HEK293 (cell line): Measurements from ENCODE around the gene PLPPR1.

Experiments used
- CTCF ChIA-PET: fragments of 350-600 bp; formaldehyde crosslinking; extraction: SDS; loops from one replicate; lab custom pipeline; 2021; ENCODE audit warnings: antibody characterized with exemption; lab: Yijun Ruan, JAX
- POLR2A ChIA-PET: fragments of 300-600 bp; formaldehyde crosslinking; extraction: SDS; loops from one replicate; lab custom pipeline; 2020; ENCODE audit warnings: antibody characterized with exemption, inconsistent platforms; lab: Yijun Ruan, JAX
- H3K27ac ChIP-seq: fragments of 200-500 bp; sonication (Bioruptor generic); 2 replicates; pipeline ENCODE4 v1.5.1; 2014; ENCODE audit warnings: low read depth, low read length, control low read depth, inconsistent platforms; ENCODE audit errors: extremely low read depth
- H3K36me3 ChIP-seq, 2 experiments: fragments of 200-500 bp in 1 of 2; sonication (Bioruptor generic) in 1 of 2; 1 replicate in 1 of 2; 2 replicates in 1 of 2; pipeline ENCODE4 v1.5.1; 2014 to 2017; ENCODE audit warnings: inconsistent platforms in 2 of 2, low read length in 2 of 2; ENCODE audit not compliant: control insufficient read depth in 2 of 2, insufficient read depth in 1 of 2
- H3K4me1 ChIP-seq: fragments of 200-500 bp; sonication (Bioruptor generic); 2 replicates; pipeline ENCODE4 v1.5.1; 2014; ENCODE audit warnings: mild to moderate bottlenecking, low read length, inconsistent platforms; ENCODE audit not compliant: control insufficient read depth, insufficient read depth
- H3K4me3 ChIP-seq: 2 replicates; pipeline ENCODE4 v1.5.1; 2011; ENCODE audit warnings: low read depth, mild to moderate bottlenecking, control low read depth, low read length, moderate library complexity
- H3K9me3 ChIP-seq: fragments of 200-500 bp; sonication (Bioruptor generic); 2 replicates; pipeline ENCODE4 v1.5.1; 2014; ENCODE audit warnings: low read depth, low read length, inconsistent platforms; ENCODE audit not compliant: control insufficient read depth, insufficient read depth
- BCL11B ChIP-seq: fragments of 450-650 bp; formaldehyde crosslinking; IDR thresholded peaks from 2 replicates; pipeline ENCODE4 v1.5.1; 2016; ENCODE audit warnings: low read depth, missing biosample characterization, missing genetic modification characterization
- EGR2 ChIP-seq: fragments of 450-650 bp; formaldehyde crosslinking; IDR thresholded peaks from 2 replicates; pipeline ENCODE4 v1.5.1; 2016; ENCODE audit warnings: low read depth, missing biosample characterization, missing genetic modification characterization
- GLI2 ChIP-seq: fragments of 450-650 bp; formaldehyde crosslinking; IDR thresholded peaks from 2 replicates; pipeline ENCODE4; 2017; ENCODE audit warnings: missing biosample characterization, missing genetic modification characterization, low read depth, borderline replicate concordance
- GLIS1 ChIP-seq: fragments of 450-650 bp; formaldehyde crosslinking; IDR thresholded peaks from 2 replicates; pipeline ENCODE4 v1.5.1; 2016; ENCODE audit warnings: missing biosample characterization, missing genetic modification characterization
- KLF10 ChIP-seq: fragments of 450-650 bp; IDR thresholded peaks from 2 replicates; pipeline ENCODE4 v1.5.1; 2018; ENCODE audit warnings: missing biosample characterization, mild to moderate bottlenecking, missing genetic modification characterization
- KLF16 ChIP-seq: fragments of 450-650 bp; formaldehyde crosslinking; IDR thresholded peaks from 2 replicates; pipeline ENCODE4 v1.5.1; 2017; ENCODE audit warnings: missing biosample characterization, missing genetic modification characterization
- SCRT2 ChIP-seq: fragments of 450-650 bp; formaldehyde crosslinking; IDR thresholded peaks from 2 replicates; pipeline ENCODE4 v1.5.1; 2016; ENCODE audit warnings: missing biosample characterization, missing genetic modification characterization
- SETDB1 ChIP-seq: IDR thresholded peaks from one replicate; pipeline ENCODE4 v1.6.1; 2017; ENCODE audit warnings: mild to moderate bottlenecking, low read length, moderate library complexity, mixed read lengths; ENCODE audit not compliant: insufficient read length
- TRIM28 ChIP-seq: IDR thresholded peaks from 2 replicates; pipeline ENCODE4 v1.6.1; 2011; ENCODE audit warnings: low read length, control low read depth, borderline replicate concordance
- WT1 ChIP-seq: fragments of 450-650 bp; formaldehyde crosslinking; IDR thresholded peaks from 2 replicates; pipeline ENCODE4 v1.5.1; 2016; ENCODE audit warnings: missing biosample characterization, missing genetic modification characterization
- ZBTB21 ChIP-seq: fragments of 450-650 bp; formaldehyde crosslinking; IDR thresholded peaks from 2 replicates; pipeline ENCODE4 v1.5.1; 2017; ENCODE audit warnings: missing biosample characterization, missing genetic modification characterization
- ZBTB26 ChIP-seq: fragments of 450-650 bp; formaldehyde crosslinking; optimal IDR thresholded peaks from 2 replicates; pipeline ENCODE3; 2016; ENCODE audit warnings: missing biosample characterization, mild to moderate bottlenecking, missing genetic modification characterization
- ZFP3 ChIP-seq: fragments of 450-650 bp; formaldehyde crosslinking; IDR thresholded peaks from 2 replicates; pipeline ENCODE4 v1.5.1; 2016; ENCODE audit warnings: low read depth, missing biosample characterization, missing genetic modification characterization
- ZNF148 ChIP-seq: fragments of 450-650 bp; formaldehyde crosslinking; IDR thresholded peaks from 2 replicates; pipeline ENCODE4 v1.5.0; 2017; ENCODE audit warnings: missing biosample characterization, missing genetic modification characterization, borderline replicate concordance
- ZNF157 ChIP-seq: fragments of 450-650 bp; formaldehyde crosslinking; IDR thresholded peaks from 2 replicates; pipeline ENCODE4 v1.5.1; 2016; ENCODE audit warnings: missing biosample characterization, missing genetic modification characterization
- ZNF174 ChIP-seq: fragments of 450-650 bp; formaldehyde crosslinking; IDR thresholded peaks from 2 replicates; pipeline ENCODE4 v1.5.0; 2017; ENCODE audit warnings: missing biosample characterization, mild to moderate bottlenecking, missing genetic modification characterization
- ZNF2 ChIP-seq: fragments of 450-650 bp; formaldehyde crosslinking; IDR thresholded peaks from 2 replicates; pipeline ENCODE4 v1.5.1; 2016; ENCODE audit warnings: missing biosample characterization, missing genetic modification characterization
- ZNF214 ChIP-seq: fragments of 450-650 bp; formaldehyde crosslinking; IDR thresholded peaks from 2 replicates; pipeline ENCODE4 v1.5.1; 2017; ENCODE audit warnings: missing biosample characterization, mild to moderate bottlenecking, missing genetic modification characterization, borderline replicate concordance
- ZNF350 ChIP-seq: fragments of 450-650 bp; formaldehyde crosslinking; IDR thresholded peaks from 2 replicates; pipeline ENCODE4 v1.5.0; 2017; ENCODE audit warnings: missing biosample characterization, mild to moderate bottlenecking, missing genetic modification characterization
- ZNF366 ChIP-seq: fragments of 450-650 bp; formaldehyde crosslinking; conservative IDR thresholded peaks from 2 replicates; pipeline ENCODE4 v1.5.1; 2016; ENCODE audit warnings: missing biosample characterization, missing genetic modification characterization
- ZNF530 ChIP-seq: fragments of 450-650 bp; formaldehyde crosslinking; IDR thresholded peaks from 2 replicates; pipeline ENCODE4 v1.5.1; 2016; ENCODE audit warnings: low read depth, missing biosample characterization, missing genetic modification characterization
- ZNF555 ChIP-seq: fragments of 450-650 bp; formaldehyde crosslinking; conservative IDR thresholded peaks from 2 replicates; pipeline ENCODE4 v1.5.1; 2017; ENCODE audit warnings: missing biosample characterization, mild to moderate bottlenecking, missing genetic modification characterization, inconsistent platforms
- ZNF626 ChIP-seq: fragments of 450-650 bp; sonication (Bioruptor Pico); formaldehyde crosslinking; IDR thresholded peaks from 2 replicates; pipeline ENCODE4 v1.5.1; 2018; ENCODE audit warnings: missing biosample characterization, missing genetic modification characterization, inconsistent platforms
- ZNF654 ChIP-seq: fragments of 450-650 bp; formaldehyde crosslinking; IDR thresholded peaks from 2 replicates; pipeline ENCODE4 v1.5.1; 2016; ENCODE audit warnings: low read depth, missing biosample characterization, missing genetic modification characterization
- ZNF670 ChIP-seq: fragments of 450-650 bp; formaldehyde crosslinking; IDR thresholded peaks from 2 replicates; pipeline ENCODE4 v1.5.1; 2016; ENCODE audit warnings: missing biosample characterization, missing genetic modification characterization, low read depth
- ZNF777 ChIP-seq: fragments of 450-650 bp; formaldehyde crosslinking; IDR thresholded peaks from 2 replicates; pipeline ENCODE4 v1.5.1; 2017; ENCODE audit warnings: missing biosample characterization, missing genetic modification characterization, borderline replicate concordance
- ZNF785 ChIP-seq: fragments of 450-650 bp; formaldehyde crosslinking; IDR thresholded peaks from 2 replicates; pipeline ENCODE4 v1.5.1; 2016; ENCODE audit warnings: missing biosample characterization, missing genetic modification characterization
- ZNF791 ChIP-seq: fragments of 450-650 bp; formaldehyde crosslinking; IDR thresholded peaks from 2 replicates; pipeline ENCODE4 v1.5.1; 2016; ENCODE audit warnings: missing biosample characterization, missing genetic modification characterization
- ZXDB ChIP-seq: fragments of 450-650 bp; formaldehyde crosslinking; IDR thresholded peaks from 2 replicates; pipeline ENCODE4 v1.5.1; 2016; ENCODE audit warnings: missing biosample characterization, missing genetic modification characterization

The PLPPR1 gene

GRCh38 chr9:101235105-101235866 lies 206.8 kb downstream of the PLPPR1 start:
- Histone ChIP-seq H3K4me1 (no peaks in the 10 kb centered on the region), H3K27ac (no peak overlapping the region), H3K9me3 (no peaks in the 10 kb centered on the region)
- TF ChIP-seq EGR2 (tag by site-specific recombination): no peak
- no peak for TF ChIP-seq GLIS1 (tag by site-specific recombination)
- TF ChIP-seq ZNF530 (tag by site-specific recombination): no peak
- TF ChIP-seq TRIM28: 0 out of 2 replicates have a peak, but pooled peaks have one; percentile 14
- no peak for TF ChIP-seq KLF10 (tag by site-specific recombination)
- TF ChIP-seq ZNF366: no peak
- TF ChIP-seq ZFP3 (tag by site-specific recombination): no peak
- no peak for TF ChIP-seq ZNF214
- no peak for TF ChIP-seq ZNF2 (tag by site-specific recombination)
- no peak for TF ChIP-seq ZNF555 (tag by site-specific recombination)
- no peak for TF ChIP-seq ZNF157 (tag by site-specific recombination)
- peak; percentile 65; the same call in 1 of the 2 replicates for TF ChIP-seq SCRT2 (tag by site-specific recombination)
- TF ChIP-seq ZNF654 (tag by site-specific recombination): peak; percentile 68
- TF ChIP-seq, all 188 proteins: peak for 3
- POLR2A ChIA-PET: no interaction called here
- Histone ChIP-seq H3K36me3 (no peaks in the 10 kb centered on the region), H3K4me3 (no peak overlapping the region)
- CTCF ChIA-PET: interaction anchor here (0.6 to 1.7 kb wide), 21 partner anchors 9 to 634 kb away, joined by 3 to 29 read pairs (median 4); partner anchors contain the start of gene RNF20

- ChIA-PET POLR2A (no interaction called here), CTCF (interaction anchor here (1.1 kb wide), 1 partner anchor 69 kb away, joined by 6 read pairs; no protein-coding TSS in a partner anchor)
- no peaks in the 10 kb centered on the region for H3K9me3 ChIP-seq
- no peaks in the 10 kb centered on the region for H3K4me1 ChIP-seq
- no peak for TF ChIP-seq BCL11B (tag by site-specific recombination)
- TF ChIP-seq ZNF670 (tag by site-specific recombination): no peak
- no peak for TF ChIP-seq ZNF2 (tag by site-specific recombination)
- TF ChIP-seq ZNF626: no peak
- no peak for TF ChIP-seq ZNF366
- no peak for TF ChIP-seq GLIS1 (tag by site-specific recombination)
- no peak for TF ChIP-seq GLI2 (tag by site-specific recombination)
- TF ChIP-seq ZBTB26 (tag by site-specific recombination): no peak
- no peak for TF ChIP-seq ZNF174 (tag by site-specific recombination)
- no peak for TF ChIP-seq ZXDB
- TF ChIP-seq ZBTB21 (tag by site-specific recombination): no peak
- TF ChIP-seq ZNF791 (tag by site-specific recombination): no peak
- no peak overlapping the region for H3K27ac ChIP-seq
- H3K4me3 ChIP-seq: no peak overlapping the region
- no peaks in the 10 kb centered on the region for H3K36me3 ChIP-seq
Measured at GRCh38 chr9:101242651-101243050, 214.1 kb downstream of the PLPPR1 start.

- CTCF ChIA-PET: interaction anchor here (2.1 kb wide), 1 partner anchor 11 kb away, joined by 9 read pairs; no protein-coding TSS in a partner anchor
- Histone ChIP-seq H3K27ac (no peak overlapping the region), H3K9me3 (no peaks in the 10 kb centered on the region), H3K4me1 (no peaks in the 10 kb centered on the region), H3K4me3 (no peak overlapping the region), H3K36me3 (no peaks in the 10 kb centered on the region)
- TF ChIP-seq WT1 (tag by site-specific recombination) (no peak), SETDB1 (no peak), ZNF148 (tag by site-specific recombination) (no peak), ZNF350 (tag by site-specific recombination) (no peak), KLF16 (no peak), ZNF785 (tag by site-specific recombination) (no peak), ZNF777 (tag by site-specific recombination) (no peak), ZBTB21 (tag by site-specific recombination) (no peak)
- POLR2A ChIA-PET: no interaction called here
Measured at GRCh38 chr9:101246691-101247090, 218.2 kb downstream of the PLPPR1 start.
